ENCODE measurements around the gene ZBTB6. TPM values are rescaled to one million over a fixed set of nuclear protein-coding genes. Genes with fewer than 3 reads are reported as not detected.
"Not testable (repeated sequence)": the region's sequence is repeated elsewhere in the genome, so short reads cannot be mapped to it uniquely, and the experiment has no call there.

Gene ZBTB6
- total RNA-seq, 1 donor from 2014 or later: 4.5 TPM

DNA sequence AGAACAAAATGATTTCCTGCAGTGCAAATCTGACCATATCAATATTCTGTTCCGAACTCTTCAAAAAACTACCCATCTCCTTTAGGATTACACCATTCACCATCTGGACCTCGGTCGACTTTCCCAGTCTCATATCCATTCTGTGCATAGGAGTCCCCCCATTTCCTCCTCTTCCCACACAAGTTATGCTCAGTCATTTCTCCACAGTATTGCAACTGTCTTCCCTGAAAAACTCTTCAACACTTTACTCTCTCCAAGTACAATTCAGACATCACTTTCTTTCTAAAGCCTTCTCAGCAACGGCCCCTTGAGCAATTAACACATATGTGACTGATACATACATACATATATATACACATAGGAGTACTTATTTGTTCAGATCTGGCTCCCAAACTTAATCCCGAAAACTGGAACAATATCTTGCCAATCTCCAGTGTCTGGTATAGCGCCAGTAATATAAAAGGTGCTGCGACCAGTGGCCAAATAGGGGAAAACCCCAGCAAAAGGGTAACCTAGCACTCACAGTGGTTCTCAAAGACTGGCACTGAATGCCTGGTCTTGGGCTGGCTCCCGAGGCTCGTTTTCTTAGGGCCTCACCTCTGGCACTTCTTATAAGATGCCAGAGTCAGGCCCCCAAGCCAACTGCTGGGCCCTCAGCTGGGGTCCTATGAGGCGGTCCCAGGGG lies 17.6 kb upstream of the ZBTB6 start:
- DNase-seq: no peak
- intact Hi-C loops (cut with DNase I): no loop called here
- ATAC-seq (ENCODE audit: poor library complexity): no peak

DNA sequence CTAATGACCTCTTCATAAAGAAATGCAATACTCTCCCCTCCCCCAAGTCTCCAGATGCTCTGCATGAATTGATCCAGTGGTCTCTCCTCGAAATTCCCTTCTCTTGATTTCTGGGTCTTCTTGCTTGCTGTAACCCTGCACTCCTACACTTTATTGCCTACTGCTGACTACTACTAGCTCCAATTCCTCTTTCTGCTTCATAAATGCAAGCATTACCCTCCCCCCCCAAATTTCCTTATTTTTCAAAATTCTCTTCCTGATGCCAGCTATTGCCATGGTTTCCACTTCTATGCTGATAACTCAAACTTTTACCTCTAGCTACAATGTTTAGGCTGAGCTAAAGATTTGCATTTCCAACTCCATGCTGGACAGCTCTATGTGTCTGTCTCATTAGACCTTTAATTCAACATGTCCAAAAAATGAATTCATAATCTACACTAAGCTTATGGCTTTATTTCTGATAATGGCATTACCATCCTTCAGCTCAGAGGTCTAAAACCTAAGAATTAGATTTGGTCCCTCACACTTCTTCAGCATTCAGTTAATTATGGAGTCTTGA lies 16.8 kb upstream of the ZBTB6 start:
- DNase-seq (no peak), ATAC-seq (ENCODE audit: poor library complexity) (no peak)
- intact Hi-C loops (cut with DNase I): no loop called here

DNA sequence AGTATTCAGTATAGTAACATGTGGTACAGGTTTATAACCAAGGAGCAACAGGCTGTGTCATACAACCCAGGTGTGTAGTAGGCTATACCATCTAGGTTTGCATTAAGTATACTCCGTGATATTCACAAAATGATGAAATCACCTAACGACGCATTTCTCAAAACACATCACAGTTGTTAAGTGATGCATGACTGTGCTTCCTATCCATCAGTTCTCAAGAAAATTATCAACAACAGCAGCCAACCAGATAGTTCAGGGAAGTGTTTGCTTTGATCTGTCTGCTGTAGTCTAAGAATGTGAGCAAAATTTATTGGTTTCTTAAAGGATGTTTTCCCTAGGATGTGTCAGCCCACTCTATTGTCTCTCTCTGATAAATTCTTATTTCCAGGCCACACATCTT lies 10.8 kb upstream of the ZBTB6 start:
- DNase-seq (no peak), ATAC-seq (ENCODE audit: poor library complexity) (no peak)
- intact Hi-C loops (cut with DNase I): no loop called here

DNA sequence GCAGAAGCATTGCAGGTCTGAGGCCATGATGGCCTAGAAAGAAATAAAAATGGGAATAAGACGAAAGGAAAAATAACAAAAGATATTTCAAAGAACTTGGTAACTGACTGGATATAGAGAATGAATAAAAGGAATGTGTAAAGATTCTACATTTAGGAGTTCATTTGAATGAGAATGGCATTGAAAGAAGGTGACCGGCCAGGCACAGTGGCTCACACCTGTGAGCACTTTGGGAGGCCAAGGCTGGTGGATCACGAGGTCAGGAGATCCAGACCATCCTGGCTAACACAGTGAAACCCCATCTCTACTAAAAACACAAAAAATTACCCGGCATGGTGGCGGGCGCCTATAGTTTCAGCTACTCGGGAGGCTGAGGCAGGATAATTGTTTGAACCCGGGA lies 9.6 kb upstream of the ZBTB6 start:
- ATAC-seq (ENCODE audit: poor library complexity) (no peak), DNase-seq (no peak)
- intact Hi-C loops (cut with DNase I): no loop called here

DNA sequence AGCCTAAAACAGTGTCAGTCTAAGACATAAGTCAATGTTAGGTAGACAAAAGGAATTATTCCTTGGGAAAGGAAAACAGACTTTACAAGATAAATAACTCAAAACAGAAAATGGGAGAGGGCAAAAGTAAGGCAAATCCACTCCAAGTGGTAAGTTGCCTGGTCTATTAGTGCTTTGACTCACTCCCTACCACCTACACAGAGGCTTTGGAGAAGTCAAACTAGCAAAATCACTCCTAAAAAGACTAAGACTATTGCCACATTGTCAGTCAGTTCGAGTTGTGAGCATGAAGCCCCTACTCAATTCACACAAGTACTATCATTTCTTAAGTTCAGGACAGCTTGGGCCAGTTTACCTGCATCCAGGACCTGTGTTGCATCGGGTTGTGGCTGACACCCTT lies 5.2 kb upstream of the ZBTB6 start:
- ATAC-seq (ENCODE audit: poor library complexity) (no peak), DNase-seq (no peak)

DNA sequence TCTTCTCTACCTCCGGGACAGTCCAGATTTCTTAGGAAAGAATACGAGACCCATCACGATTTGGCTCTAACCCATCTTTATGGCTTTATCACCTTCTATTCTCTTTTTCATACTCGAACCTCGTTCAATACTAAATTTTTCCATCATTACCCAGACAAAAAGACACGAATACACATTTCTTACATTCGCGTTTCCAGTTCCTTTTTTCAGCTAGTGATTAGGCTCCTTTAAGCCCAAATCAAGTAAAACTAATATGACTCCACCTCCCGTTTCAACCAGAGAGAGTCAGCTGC lies 506 bp downstream of the ZBTB6 start:
- DNase-seq: no peak
- no peak for ATAC-seq (ENCODE audit: poor library complexity)
- intact Hi-C loops (cut with DNase I): no loop called here

More for the DNA sequence above, 5.2 kb upstream of the ZBTB6 start:
- intact Hi-C loops (cut with DNase I): no loop called here

DNA sequence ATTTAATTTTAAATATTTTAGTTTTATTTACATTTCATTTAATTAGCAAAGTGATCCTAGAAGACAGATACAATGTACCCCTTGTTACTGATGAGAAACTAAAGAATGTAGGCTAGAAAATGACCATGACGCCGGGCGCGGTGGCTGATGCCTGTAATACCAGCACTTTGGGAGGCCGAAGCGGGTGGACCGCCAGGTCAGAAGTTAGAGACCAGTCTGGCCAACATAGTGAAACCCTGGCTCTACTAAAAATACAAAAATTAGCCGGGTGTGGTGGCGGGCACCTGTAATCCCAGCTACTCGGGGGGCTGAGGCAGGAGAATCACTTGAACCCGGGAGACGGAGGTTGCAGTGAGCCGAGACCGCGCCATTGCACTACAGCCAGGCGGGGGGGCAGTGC lies 7.0 kb downstream of the ZBTB6 start:
- DNase-seq; intact Hi-C loops (cut with DNase I); ATAC-seq (ENCODE audit: poor library complexity): not testable (repeated sequence)

DNA sequence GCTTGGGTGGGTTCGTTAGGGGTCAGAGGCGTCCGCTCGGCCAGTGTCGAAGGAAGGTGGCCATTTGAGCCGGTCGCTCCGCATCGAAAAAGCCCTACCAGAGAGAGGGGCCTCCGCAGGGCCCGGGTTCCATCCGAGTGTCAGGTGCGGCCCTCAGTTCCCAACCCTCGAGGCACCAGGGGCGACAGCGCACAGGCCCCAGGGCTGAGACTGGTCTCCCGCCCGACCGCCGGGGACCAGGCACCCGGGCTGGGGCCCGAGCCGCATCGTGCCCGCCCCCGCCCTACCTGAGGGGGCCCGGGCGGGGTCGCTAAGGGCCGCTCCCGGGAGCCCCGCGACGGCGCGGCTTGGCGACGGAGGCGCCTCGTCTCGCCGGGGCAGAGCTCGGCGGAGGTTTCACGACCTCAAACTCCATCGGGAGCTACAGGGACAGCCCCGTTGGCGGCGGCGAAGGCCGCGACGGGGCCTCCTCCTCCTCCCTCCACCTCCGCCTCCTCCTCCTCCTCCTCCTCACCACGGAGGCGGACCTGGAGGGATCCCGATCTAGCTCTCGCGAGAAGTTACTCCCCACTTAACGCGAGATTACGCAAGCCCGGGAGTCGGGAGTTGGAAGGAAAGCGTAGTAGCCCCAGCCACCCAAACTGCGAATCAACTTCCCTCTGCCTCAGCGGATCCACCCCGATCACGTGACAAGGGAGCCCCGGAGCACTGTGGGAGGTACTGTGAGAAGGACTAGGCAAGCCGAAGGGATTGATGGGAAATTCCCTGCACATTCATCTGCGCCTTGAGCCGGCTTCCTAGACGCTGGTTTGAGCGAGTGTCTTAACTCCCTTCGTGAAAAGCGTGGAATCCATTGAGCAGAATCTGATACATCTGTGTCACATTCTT lies 8.1 kb downstream of the ZBTB6 start, which contains the start of gene RC3H2:
TSS of gene RC3H2 (minus strand) at position 537 of the 888 bp plus-strand sequence. CDS start 7,850 bp downstream, outside the sequence.
- intact Hi-C loops (cut with DNase I): no loop called here
- ATAC-seq (ENCODE audit: poor library complexity) (peak; percentile 97), DNase-seq (peak; percentile 98)

DNA sequence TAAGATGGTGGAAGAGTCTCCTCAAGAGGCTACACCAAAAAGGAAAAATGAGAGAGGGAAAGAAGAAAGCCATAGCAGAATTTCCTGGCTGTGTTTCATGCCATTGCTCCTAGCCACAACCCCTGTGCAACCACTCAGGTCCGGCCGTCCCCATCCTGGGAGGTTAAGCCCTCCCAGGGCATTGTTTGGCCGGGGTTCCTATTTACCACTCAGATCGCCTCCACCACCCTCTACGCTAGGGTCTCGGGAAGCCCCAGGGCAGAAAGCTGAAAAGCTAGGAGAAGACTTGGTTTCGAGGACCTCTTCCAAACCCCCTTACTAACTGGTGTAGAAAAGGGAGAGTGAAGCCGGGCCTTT lies 8.7 kb downstream of the ZBTB6 start:
- peak; percentile 47 for ATAC-seq (ENCODE audit: poor library complexity)
- no peak for DNase-seq
- intact Hi-C loops (cut with DNase I): no loop called here

DNA sequence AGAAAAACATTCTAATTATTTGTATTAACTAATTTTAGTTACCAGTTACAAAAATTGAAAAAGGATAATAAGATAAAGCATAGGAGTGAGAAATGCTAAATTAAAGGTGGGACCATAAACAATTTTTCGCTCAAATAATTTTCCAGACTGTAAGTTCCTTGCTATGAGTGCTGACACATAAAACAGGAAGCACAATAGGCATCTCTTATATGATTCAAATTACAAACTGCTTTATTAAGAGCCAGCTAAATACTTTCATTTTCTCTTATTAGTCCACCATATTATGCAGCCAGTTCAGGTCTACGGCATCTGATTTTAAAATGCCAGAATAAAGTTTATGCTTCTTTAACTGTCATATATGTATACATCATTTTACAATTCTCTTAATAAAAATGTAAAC lies 12.3 kb downstream of the ZBTB6 start:
- ATAC-seq (ENCODE audit: poor library complexity): no peak
- intact Hi-C loops (cut with DNase I): no loop called here
- DNase-seq: no peak

DNA sequence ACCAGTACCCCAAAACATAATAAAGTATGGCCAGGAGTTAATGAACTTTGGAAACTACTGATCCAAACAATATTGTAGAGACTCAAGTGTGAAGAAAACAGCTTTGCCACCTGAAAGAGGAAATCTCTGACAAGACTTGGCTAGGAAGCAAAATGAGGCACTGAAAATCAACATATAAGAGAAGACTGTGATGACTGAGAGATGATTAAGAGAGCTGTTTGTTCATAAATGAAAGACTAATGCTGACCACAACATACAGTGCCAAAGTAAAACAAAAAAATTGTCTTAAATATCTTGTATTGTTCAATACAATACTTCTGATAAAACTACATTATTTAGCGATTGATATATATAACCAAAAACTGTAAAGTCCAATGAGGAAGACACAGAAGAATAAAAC lies 15.2 kb downstream of the ZBTB6 start:
- intact Hi-C loops (cut with DNase I): no loop called here
- no peak for DNase-seq
- no peak for ATAC-seq (ENCODE audit: poor library complexity)

DNA sequence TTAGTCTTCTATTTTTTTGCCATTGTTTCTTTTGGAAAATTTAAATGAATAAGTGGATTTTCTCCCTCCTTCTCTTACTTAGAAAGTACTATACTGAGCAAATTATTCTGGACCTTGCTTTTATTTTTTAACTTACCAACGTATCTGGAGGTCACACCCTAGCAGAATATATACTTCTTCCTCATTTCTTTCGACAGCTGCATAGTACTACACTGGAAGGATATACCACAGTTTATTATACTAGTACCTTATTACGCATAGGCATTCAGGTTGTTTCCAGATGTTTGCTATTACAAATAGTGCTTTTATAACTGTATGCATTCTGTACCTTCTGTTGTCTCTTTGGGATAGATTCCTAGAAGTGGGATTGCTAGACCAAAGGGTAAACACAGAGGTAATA lies 24.6 kb downstream of the ZBTB6 start:
- ATAC-seq (ENCODE audit: poor library complexity) (no peak), DNase-seq (no peak)
- intact Hi-C loops (cut with DNase I): no loop called here

DNA sequence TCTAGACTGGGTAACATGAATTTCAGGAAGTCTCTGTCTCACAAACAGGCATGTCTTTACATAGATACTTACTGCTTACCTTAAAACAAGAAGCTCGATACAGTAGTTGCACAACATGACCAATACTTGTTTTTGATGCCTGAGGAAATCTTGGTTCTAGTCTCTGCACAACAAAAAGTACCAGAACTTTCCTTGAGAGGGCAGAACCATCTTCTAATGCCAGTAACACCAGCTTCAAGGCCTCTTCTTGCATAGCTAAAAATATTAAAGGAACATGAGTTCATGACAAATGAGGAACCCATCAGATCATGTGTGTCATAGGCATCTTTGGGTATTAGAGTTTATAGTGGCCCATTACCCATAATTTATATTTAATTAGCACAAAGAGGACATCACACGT lies 30.0 kb downstream of the ZBTB6 start:
- ATAC-seq (ENCODE audit: poor library complexity) (no peak), DNase-seq (no peak)
- intact Hi-C loops (cut with DNase I): no loop called here

DNA sequence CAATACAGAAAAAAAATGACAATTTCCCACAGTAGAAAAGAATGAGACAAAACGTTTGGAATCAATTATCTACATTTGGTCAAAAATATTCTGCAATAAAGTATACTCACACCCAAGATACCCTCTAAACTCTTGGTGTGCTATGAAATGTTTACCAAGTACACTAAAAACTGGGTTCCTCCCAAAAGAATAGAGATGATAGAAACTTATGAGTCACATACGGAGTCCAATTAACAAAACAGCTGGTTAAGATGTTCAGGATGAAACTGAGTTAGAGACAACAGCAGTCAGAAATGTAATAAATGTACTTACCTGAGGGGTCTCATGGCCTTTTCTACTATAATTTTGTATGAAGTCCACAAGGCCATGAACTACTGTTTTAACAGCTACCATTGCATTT lies 33.7 kb downstream of the ZBTB6 start:
- ATAC-seq (ENCODE audit: poor library complexity): no peak
- intact Hi-C loops (cut with DNase I): no loop called here

DNA sequence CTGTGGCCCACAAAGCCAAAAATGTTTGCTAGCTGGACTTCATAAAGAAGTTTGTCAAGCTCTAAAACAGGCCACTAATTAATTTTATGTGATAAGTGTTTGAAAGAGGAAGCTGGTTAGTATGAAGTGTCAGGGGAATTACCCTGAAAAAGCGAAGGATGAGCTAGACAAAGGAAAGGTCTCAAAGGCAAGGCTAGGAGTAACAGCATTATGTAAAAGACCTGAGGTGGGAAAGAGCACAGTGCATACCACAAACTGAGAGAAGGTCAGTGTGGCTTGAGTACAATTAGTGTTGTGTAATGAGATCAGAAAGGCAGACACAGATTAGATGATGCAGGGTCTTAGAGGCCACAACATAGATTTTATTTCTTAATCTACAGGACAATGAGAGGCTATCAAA lies 37.6 kb downstream of the ZBTB6 start:
- intact Hi-C loops (cut with DNase I): no loop called here
- ATAC-seq (ENCODE audit: poor library complexity) (no peak), DNase-seq (no peak)

More for the DNA sequence above, 33.7 kb downstream of the ZBTB6 start:
- no peak for DNase-seq

DNA sequence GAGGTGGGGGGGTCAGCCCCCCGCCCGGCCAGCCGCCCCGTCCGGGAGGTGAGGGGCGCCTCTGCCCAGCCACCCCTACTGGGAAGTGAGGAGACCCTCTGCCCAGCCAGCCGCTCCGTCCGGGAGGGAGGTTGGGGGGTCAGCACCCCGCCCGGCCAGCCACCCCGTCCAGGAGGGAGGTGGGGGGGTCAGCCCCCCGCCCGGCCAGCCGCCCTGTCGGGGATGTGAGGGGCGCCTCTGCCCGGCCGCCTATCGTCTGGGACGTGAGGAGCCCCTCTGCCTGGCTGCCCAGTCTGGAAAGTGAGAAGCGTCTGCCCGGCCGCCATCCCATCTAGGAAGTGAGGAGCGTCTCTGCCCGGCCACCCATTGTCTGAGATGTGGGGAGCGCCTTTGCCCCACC lies 45.8 kb downstream of the ZBTB6 start:
- intact Hi-C loops (cut with DNase I); ATAC-seq (ENCODE audit: poor library complexity): not testable (repeated sequence)

DNA sequence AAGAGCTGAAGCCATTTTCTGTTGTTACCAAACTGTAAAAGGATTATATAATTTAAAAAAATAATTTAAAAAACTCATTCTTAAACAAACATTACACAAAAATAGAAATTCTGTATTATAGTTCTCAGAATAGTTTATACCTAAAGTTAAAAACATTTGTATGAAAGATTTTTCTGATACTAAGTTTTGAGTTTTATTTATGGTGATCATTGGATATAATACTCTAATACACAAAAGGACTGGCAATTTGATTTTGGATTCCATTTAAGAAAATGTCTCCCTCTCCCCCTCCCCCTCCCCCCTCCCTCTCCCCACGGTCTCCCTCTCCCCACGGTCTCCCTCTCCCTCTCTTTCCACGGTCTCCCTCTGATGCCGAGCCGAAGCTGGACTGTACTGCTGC lies 47.0 kb downstream of the ZBTB6 start:
- DNase-seq (no peak), ATAC-seq (ENCODE audit: poor library complexity) (no peak)
- intact Hi-C loops (cut with DNase I): no loop called here

More for the DNA sequence above, 45.8 kb downstream of the ZBTB6 start:
- DNase-seq: not testable (repeated sequence)

DNA sequence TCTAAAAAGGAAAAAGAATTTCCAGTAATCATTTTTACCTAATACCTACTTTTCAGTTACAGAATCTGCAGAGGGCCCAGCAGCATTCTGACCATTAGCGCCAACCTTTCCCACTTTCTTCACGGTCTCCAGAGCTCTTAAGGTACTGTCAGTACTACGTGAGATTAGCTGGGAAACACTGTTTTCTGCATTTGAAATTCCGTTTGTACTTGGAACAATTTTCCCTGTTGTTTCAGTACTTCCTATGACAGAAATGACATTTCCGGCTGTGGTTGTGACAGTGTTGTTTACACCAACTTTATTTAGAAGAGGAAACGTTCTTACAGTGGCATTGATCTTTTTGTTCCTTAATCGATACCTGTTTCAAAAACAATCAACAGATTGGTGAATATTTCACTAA lies 47.8 kb downstream of the ZBTB6 start:
- ATAC-seq (ENCODE audit: poor library complexity) (no peak), DNase-seq (no peak)
- intact Hi-C loops (cut with DNase I): no loop called here

DNA sequence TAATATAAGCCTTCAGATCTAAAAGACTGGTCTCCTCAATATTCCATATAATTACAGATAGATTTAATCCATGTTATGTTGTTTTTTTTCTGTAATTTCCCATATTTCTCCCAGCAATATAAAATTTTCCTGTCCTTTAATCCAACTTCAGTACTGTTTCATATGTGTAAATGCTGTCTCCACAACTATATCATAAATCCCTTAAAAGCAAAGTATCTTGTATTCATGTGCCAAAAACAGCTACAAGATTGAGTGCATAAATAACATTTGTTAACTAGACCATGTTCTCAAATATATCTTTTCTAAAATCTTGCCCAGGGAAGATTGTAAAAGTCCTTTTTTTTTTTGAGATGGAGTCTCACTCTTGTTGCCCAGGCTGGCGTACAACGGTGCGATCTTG lies 49.7 kb downstream of the ZBTB6 start:
- DNase-seq (no peak), ATAC-seq (ENCODE audit: poor library complexity) (no peak)
- intact Hi-C loops (cut with DNase I): no loop called here

Measured in Right ventricle myocardium superior (tissue), 1 donor.